HG03439 (cell line): Measurements from ENCODE around the gene STK17B.
A peak's percentile ranks its signal among the peaks of the same experiment; 100 is the strongest.

ENCODE experiments used
- ATAC-seq: cut with Tn5 transposase; IDR thresholded peaks from one replicate; pipeline ENCODE4 v1.9.1; 2021; ENCODE audit warnings: mild to moderate bottlenecking, moderate library complexity; ENCODE audit not compliant: unreplicated experiment

STK17B gene

DNA sequence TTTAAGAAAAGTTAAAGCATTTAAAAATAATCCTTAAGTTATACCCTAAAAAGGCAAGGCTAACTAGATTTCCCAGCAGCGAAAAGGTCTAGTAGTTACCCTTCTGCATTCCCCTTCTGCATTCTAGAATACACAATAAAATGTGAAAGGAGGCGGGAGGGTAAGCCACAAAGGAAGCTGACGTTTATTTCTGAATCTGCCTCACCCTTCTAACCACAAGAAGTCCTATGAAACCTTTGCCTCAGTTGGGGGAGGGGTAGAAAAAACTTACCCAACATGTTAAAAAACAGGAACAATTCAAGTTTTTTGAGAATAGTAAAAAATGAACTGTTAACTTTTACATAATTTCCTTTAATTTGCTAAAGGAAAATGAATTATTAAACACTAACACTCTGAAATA lies 11.3 kb downstream of the STK17B start:
- ATAC-seq = peak; percentile 64

DNA sequence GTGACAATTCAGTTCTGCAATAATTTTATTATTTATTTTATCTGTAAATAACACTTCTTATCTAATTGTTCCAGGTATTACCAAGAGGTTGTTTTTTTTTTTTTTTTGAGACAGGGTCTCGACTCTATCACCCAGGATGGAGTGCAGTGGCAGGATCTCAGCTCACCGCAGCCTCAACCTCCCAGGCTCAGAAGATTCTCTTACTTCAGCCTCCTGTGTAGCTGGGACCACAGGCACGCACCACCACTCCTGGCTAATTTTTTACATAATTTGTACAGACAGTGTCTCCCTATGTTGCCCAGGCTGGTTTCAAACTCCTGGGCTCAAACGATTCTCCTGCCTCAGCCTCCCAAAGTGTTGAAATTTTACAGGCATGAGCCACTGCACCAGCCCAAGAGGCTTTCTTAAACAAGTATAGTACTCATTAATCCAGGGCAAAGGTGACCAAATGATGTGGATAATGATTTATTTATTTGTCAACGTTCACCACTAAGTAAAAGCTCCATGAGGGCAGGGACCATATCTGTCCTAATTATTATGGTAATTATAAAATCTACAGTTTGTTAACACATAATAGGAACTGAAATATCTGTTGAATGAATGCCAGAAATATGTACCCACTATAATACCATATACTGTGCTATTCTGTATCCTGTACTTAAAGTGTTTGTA lies 12.0 kb downstream of the STK17B start:
- ATAC-seq = no peak

DNA sequence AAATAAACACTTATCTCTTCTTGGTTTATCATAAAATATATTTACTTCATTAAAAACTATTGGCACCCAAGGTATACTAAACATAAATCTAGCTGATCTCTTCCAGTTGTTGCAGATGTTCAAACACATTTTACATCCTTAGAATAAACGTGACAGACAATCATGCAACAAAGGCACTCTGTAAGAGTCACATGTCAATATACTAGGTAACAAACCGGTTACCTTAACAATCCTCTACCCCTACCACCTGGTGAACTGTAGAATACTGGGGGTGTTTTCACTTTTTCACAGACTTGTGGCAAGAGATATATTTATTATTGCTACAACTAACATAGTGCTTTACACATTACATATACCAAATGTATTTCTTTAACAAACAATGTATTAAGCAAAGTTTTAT lies 15.8 kb downstream of the STK17B start:
- ATAC-seq = no peak

DNA sequence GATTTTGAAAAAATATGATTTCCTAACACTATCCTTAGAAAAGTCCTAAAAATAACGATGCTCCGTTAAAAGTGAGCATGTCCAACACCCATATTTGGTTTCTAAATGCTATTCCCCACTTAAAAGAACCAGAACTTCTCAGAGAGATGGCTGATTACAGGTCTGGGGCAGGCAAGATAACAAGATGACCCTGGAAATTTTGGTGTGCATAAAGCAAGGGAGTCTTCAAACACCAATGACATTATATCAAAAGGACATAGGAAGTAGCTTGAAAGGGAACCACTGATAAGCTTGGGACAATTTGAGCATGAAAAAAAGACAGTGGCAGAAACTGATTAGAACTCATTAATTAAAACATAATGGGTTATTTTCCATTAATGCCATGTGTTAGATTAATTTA lies 17.9 kb downstream of the STK17B start:
- no peak for ATAC-seq

DNA sequence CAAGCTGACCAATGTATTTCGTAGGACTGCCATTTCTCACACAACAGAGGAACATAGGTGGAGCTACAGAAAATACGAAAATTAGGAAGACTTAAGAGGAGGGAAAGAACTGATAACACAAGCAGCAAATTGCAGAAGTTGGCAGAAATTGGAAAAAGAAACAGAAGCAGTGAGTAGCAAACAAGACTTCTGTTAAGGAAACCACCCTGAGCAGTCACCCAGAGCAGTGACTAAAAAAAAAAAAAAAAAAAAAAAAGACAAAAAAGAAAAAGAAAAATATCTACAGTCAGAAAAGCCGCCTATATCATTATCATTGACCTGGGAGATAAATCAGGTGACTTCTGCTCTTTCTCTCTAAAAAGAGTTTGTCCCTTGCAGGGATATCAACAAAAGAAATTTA lies 21.4 kb downstream of the STK17B start:
- no peak for ATAC-seq

DNA sequence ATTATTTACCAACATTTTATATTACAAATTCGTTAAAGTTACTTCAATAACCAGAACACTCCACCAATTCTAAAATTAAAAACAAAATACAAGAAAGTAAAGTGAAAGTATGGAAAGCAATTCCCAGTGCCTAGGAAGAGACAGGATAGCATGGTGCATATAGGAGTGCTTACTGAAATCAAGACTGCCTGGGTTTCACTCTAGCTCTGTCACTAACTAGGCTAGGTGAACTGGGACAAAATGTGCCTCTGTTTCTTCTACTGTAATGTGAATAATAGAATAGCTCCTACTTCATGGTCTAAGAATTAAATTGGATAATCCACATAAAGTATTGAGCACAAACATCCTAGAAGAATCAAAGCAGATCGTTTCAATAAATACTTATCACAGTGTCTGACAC lies 22.6 kb downstream of the STK17B start:
- ATAC-seq = no peak

DNA sequence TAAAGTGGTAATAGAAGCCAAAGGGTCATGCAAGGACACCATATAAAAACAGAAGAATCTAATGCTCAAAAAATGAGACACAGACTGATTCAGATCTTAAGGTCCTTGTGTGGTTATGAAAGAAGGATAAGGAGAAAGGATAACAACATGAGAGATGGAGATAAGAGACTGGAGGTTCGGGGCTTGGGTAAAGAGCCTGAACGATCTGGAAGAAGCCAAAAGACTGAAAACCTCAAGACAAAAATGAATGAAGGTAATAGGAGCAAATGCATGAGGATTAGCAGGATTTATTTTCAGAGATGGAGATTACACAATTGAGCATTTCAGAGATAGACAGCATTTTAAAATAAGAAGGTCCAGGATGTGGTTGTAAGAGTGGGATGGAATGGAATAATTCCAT lies 26.1 kb downstream of the STK17B start:
- ATAC-seq = no peak

DNA sequence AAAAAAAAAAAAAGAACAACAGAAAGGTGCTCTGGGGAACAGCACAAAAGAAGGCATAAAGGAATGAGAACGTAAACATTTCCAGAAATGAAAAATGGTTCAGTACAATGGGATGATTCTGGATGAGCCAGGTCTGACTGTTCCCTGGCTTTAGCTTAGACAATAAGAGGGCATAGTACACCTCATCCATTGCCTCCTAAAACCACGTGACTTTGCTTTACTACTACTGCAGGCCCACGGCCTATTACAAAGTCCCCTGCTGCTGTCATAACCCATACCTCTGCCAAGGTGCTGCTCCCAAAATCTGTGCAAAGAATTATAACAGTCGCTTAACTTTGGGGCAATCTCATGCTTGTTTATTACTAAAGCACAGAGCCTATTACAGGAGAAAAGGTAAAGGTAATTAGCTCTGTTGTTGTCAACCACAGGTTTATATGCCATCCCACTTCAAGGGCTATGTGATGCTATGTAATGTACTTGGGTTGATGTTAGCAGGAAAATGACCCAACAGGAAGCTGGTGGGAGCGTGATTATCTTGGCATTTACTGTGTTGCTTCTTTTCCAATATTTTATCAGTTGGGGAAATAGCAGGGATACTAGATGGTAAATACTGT lies 26.8 kb downstream of the STK17B start:
- ATAC-seq = no peak

DNA sequence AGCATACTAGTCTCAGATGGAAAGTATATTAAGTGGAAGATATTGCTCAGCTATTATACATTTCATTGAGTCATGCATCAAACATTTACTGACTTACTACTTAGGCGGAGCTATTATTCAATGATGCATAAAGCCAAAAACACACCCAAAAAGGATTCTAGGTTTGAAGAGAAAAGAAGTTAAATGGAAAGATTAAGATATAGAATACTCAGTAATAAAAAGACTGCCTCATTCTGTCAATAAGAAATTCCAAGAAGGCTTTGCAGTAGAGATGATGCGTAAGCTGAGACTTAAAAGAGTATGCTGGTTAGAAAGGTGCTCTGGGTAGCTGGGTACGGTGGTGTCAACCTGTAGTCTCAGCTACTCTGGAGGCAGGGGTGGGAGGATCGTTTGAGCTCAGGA lies 27.6 kb downstream of the STK17B start:
- no peak for ATAC-seq

DNA sequence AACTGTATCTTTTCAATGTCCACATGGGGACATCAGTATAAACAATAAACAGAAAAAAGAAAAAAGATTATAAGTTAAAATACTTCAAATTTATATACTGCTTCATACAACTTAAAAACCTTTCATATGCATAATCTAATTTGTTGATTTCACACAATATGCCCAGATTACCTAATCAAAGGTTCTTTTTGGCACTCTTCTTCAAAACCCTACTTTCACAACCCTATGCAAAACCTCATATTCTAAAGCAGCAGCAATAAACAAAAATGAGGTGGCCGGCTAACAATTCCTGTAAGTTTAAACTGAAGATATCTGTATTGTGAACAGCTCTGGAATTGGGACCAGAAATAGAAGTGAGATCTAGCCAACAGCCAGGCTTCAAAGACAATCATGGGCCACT lies 28.6 kb downstream of the STK17B start:
- no peak for ATAC-seq

DNA sequence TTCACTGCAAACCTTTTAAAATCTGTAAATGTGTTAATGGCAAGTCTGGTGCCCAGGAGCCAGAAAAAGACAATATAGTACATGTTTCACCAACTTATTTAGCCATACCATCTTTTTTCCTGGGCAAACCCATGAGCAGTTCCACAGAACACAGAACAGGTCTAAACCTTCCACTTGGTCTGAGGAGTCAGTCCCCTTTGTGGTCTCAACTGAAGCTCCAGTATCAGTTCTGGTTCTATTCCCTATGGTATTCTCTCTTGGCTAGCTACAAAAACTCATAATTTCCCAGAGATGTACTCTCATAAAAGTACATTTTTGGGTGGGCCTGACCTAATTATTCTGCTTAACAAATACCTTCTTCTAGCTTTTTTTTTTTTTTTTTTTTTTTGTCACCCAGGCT lies 31.2 kb downstream of the STK17B start:
- ATAC-seq = no peak

DNA sequence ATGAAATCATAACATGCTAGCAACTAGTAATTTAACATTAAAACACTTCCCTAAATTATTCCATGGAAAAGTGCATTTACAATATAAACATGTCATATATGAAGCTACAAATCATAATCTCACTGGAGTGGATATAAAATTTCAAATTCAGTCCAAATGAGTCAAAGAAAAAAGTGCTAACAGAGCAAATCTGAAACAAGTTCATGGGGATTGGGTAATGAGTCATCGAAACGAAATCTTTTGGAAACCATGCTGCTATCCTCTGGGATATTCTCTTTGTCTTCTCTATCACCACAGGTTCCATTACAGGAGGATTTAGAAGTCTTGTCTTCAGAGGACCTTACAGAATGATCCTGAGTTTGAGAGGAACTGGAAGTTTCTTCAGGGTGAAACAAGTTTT lies 34.1 kb downstream of the STK17B start:
- ATAC-seq = no peak

DNA sequence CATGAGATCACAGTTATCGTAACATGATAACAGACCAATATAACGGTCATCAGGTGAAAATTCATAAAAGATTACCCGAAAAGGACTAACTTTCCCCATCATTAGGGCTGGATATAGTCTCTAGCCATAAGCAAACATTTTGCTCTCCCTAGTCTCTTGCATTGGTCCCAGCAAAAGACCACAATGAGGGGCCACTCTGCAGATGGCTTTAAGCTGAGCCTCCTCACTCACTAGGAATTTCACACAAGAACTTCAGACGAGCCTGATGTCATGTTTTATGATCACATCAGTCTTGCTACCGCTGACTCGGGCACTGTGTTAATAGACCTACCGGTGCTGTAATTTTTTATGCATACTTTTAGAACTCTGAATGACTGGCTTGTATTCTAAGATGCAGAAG lies 35.2 kb downstream of the STK17B start:
- ATAC-seq = no peak

DNA sequence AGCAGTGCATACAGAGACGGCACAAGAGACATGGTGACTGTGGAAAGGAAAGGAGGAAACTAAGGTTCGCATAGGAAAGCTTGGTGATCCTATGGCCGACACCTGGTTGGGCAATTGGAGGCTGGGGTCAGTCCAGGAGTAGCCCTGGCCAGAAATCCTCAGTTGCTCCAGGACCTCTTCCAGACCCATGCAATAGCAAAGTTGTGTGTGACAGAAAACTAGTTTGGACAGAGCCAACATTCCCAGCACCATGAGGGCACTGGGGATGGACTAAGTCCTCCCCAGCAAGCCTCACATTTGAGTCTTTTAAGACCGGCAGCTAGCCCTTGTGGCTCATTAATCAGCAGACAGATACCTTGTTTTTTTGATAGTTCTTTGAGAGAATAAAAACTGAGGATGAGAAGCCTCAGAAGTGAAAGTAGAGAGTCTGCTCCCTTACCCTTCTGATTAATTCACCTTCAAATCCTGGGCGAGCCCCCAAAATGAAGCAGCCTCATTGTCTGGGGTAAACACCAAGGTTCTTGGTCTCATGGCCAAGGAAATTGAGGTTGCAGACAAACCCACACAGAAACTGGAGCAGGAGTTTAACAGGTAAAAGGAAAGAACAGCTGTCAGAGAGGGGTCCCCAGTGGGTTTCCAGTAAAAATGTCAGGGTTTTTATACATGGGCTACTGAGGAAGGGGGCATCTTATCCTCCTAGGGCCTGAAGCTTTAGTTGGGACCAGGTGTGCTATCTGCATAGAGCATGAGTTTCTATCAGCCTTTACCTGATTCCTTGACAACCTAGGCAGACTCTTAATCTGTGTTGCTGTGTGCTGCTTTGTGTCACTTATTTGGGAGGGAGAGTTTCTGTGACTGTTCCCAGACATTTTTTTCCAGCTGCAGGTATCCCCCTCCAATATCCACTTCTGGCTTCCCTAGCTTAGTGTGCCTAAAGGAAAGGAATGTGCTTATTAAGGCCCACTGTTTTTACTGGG lies 39.1 kb downstream of the STK17B start:
- ATAC-seq = no peak

DNA sequence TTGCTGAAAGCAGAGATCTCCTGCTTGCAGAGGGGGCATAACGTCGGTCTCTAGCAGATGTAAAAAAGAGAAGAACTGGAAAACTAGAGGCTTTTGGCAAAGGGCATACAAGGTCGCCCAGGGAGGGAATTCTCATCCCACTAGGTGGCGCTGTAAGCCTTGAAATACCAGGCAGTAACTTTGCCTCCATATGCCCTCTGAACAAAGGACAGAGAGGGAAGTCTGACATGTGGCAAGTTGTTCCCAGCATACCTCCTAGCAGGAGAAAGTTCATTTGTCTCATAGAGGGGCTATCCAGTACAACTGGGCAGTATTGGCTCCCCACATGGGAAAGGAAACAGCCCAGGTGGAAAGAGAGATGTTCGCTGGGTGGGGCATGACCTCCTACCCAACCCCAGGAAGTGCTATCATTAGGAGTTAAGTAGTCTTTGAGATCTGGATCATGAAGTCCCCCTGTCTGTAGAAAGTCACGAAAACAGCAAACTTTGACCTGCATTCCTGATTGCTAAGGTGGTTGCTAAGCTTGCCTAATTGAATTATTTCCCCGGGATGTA lies 39.9 kb downstream of the STK17B start:
- no peak for ATAC-seq

DNA sequence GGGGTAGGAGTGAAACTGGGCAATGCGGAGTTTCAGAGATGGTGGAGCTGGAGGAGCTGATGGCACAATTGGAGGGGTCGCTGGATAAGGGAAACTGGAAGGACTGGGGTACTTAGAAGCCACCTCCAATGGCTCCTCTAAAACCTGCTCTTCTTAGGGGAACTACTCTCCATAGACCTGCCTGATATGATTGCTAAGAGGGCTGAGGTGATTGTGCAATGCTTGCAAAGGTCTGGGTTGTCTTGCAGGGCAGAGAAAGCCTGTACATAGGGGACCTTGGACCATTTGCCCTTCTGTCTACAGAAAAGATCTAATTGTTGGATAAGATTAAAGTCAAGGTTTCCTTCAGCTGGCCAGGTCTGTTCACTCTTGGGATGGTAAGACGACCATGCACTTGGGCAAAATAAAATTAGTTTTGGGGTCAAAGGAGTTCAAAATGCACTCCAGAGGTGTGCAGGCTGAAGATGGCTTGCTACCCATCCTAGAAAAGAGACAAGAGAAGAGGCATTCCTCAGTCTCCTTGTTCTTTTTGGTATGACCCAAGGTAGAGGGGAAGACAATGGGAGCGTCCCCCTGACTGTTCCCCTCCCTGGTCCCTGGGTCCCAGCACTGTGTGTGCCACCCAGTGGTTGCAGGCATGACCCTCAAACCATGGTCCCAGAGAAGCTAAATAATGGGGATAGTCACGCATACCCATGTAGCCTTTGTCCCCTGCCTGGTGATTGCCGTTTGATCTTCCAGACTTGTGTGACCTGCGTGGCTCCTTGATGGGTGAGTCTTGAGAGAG lies 41.1 kb downstream of the STK17B start:
- no peak for ATAC-seq

DNA sequence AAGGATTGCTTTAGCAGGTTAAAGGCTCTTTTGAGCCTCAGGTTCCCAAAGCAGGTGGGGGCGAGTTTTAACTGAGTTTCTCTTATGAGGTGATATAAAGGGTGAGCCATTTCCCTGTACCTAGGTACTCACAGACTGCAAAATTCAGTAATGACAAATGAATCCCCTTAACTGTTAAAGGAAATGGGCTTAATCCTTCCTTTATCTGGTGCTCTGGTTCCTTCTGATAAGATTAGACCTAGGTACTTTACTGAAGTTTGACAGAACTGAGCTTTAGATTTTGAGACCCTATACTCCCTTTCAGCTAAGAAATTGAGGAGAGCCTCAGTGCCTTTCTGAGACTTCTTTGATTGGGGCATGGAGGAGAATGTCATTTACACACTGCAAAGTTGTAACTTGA lies 42.6 kb downstream of the STK17B start:
- ATAC-seq = no peak

DNA sequence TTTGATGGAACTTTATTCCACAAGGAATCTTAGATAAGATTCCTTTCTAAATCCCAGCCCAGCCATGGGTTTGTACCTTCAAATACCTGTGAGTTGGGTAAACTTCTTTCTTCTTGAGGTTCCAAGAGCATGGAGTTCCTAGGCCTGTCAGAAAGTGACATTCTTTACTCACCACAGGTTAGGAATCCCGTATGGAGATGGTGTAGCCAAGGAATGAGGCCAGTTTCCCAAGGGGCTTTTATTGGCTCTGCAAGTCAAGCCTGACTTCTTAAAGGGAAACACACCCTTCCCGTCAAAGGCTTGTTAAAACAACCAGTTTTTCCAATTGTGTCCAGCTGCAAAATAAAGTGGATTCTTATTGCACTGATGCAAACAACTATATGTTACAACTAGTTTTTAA lies 45.8 kb downstream of the STK17B start:
- ATAC-seq = no peak

DNA sequence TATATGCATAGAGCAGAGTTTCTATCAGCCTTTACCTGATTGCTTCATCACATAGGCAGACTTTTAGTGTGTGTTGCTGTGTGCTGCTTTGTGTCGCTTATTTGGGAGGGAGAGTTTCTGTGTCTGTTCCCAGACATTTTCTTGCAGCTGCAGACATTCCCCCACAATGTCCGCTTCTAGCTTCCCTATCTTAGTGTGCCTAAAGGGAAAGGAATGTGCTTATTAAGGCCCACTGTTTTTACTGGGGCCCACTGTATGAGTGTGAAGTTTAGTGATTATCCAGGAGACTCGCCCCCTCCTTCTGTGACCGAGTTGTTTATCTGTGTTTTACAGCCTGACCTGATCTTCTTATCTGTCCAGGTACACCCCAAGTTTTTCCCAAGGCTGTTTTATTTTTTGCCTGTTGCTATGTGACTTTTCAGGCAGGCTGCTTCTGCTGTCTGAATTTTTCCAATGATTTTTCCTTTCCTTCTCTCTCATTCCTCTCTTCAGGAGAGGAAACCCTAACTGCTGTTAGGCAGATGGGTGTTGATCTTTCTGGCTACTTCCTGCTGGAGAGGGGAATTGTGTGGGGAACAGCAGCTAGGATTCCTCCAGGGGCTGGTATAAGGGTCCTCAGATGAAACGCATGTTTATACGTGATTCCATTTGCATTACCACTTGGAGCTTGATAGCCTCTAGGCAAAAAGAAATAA lies 47.6 kb downstream of the STK17B start:
- ATAC-seq = no peak

DNA sequence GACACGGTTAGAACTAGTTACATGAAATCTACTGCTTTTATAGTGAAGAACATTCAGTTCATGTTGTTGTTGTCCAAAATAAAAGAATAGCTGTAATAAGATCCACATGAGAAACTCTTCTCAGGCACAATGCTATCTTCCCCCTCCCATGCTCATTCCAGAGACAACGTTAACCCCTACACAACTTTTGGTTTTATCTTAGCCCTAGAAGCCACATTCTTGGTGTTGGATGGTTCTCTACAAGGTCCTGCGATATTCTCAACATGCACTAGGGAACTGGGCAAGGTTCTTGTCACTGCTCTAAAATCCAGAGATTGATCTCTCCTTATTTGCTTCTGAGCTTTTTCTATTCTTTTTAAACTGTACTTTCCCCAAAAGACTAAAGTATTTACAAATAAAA lies 51.5 kb downstream of the STK17B start:
- ATAC-seq = no peak
